NCI-H774 (cell line): ENCODE results near the gene ANKFN1.
"Not testable (repeated sequence)": the region's sequence is repeated elsewhere in the genome, so short reads cannot be mapped to it uniquely, and the experiment has no call there.

ENCODE experiments used
- DNase-seq: peaks from one replicate; lab custom pipeline; 2025; lab: John Stamatoyannopoulos, UW

The ANKFN1 gene

DNA sequence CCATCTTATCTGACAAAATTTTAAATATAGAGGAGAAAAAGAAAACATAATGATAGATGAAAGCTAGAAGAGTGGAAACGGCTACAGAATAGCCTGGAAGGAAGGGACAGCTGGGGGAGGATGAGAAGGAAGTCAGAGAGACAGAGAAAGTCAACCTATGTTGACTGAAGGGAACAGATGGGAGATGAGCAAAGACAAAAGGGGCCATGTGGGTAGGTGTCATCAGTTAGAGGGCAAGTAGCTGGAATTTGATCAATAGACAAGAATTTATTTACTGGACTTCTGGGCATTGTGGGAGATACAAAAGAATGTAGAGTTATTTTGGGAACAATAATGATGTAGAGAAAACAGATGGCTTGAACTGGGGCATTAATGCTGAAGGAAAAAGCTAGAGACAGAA, 194.4 kb downstream of the ANKFN1 start:
- no peak for DNase-seq

DNA sequence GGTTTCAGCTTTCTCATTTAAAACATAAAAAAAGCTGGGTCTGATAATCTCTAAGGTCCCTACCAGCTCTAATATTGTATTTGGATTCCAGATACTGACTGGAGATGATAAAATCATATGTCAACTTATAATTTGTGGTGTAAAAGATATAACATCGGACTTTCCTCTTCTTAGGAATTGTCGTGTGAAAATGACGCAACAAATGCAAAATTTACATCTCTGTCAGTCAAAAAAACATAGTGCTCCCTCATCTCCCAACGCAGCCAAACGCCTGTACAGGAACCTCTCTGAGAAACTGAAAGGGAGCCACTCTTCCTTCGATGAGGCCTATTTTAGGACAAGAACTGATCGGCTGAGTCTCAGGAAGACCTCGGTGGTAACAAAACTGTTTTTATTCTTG, 197.3 kb downstream of the ANKFN1 start:
- no peak for DNase-seq

DNA sequence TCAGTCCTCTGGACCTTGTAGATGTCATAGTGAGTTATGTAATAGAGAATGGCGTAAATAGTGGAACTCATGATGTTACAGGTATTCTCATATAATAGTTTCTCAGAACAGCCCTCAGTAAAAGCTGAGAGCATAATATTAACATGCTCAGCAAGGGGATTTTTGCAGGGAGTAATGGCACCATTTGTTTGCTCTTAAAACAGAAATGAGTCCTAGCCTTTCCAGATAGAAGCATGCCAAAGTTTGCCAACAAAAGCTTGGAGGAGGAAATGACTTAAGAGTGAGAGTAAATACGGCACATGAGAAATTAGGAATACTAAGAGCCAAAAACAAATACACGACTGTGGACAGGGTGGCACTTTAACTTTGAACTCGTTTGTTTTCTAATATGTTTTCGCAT, 198.4 kb downstream of the ANKFN1 start:
- DNase-seq, result peak; percentile 39

DNA sequence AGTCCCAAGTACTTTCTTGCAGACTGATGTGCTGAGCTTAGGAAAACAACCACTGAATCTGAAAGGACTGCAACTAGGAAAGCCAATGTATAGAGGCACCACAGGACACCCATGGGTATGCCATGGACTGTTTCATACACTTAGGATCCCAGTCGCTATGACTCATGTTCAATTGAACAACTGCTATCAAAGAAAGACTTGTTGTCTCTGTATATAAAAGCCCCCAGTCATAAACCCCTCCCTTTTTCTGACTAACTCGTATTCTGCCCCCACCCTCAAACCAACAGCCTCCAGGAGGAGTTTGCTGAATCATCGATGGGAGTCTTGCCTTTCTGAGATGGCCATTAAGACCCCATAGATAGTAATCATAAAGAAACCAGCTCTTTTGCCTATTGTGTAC, 205.4 kb downstream of the ANKFN1 start:
- DNase-seq, result no peak

DNA sequence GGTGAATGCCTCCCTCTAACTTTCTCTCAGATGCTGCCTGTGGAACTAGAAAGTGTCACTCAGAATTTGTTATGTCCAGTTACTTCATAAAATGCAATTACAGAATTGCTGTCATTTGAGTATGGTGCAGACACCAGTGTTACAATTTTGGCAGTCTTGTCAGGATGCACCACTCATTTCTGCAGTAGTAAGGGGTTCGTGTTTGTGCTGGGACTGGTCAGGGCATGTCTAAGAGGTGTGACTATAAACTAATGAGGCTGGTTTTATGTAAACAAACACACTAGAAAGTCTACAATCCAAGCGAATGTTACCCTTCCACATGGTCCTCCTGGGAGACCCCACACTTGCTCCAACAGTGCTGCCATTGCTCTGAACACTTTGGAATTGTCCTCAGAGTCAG, 206.2 kb downstream of the ANKFN1 start:
- no peak for DNase-seq

DNA sequence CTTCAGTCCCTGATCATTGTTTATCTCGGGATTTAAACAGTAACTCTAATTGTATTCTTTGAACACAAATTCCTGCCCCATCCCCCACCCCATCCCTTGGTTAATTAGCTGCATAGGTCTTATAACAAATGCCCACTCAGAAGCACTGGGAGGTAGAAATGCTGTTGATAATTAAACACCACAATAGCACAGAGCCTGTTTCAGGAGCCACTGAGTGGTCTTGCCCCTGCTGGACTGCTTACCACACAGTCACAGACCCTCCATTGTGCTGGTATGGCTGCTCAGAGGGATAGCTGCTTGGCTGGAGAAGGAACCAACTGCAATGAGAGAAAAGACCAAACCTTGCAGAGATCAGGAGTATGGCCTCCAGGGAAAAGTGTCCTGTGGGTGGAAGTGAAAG, 214.1 kb downstream of the ANKFN1 start:
- no peak for DNase-seq

DNA sequence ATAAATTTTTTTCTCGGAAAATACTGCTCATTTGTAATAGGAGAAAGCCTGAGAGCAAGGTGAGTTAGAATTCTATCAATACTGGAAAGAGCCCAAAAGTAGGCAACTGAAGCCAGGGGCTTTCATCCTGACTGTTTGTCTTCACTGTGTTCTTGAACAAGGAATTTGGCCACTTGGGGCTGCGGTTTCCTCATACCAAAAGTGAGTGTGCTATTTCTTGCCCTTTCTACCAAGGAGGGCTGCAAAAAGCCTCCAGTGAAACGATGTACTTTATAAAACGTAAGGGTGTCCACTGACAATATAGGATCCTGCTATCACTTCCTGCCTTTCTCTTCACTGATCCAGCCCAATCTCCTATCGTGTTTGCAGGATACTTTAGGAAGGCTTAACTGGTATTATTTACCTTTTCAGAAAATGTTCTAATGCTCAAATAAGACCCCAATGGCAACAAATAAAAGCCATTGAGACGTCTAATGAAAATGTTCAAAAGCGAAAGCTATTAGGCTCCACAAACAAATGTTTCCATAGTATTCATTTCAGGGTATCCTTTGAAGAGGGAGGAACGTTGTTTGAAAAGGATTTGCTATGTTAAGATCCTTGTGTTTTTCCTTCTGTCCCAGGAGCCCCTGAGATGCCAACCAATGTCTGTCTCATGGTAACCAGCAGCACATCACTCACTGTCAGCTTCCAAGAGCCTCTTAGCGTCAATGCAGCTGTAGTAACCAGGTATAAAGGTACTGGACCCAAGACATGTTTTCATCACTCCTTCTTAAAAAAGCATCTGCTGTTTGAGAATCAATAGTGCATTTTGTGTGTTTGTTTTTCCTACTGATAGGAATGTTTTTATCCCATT, 220.9 kb downstream of the ANKFN1 start:
- DNase-seq, result no peak

DNA sequence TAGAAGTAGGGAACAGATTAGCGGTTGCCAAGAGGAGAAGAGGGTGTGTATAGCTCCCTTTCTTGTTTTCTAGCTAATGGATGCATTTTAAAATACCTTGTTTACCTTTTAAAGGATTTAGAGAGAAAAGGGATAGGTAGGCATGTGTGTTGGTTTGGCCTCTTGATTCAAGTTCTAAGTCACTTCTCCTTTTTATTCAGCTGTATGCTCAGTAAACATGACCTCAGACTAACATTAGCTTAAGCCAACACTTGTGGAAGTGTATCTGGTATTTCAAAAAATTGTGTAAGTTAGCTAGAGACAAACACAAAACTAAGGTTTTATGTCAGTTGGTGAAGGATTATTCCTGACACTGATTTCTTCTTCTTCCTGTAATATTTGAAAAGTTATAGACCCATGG, 236.1 kb downstream of the ANKFN1 start:
- no peak for DNase-seq

DNA sequence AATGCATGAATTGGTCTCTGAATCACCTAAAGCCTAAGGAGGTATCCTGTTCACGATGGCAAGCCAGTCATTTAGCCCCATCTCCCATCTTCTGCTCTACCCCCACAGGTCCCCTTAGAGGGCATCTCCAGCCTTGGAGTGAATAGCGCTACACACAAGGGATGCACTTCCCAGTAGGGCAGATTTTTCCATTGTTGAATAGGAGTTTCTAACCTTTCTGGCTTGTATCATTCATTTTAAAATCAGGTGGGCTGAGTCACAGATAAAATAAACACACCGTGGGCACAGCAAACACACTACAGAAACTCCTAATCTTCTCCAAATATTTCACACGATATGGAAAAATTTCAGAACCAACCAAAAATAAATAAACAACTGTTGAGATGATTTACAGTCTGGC, 239.0 kb downstream of the ANKFN1 start:
- no peak for DNase-seq

DNA sequence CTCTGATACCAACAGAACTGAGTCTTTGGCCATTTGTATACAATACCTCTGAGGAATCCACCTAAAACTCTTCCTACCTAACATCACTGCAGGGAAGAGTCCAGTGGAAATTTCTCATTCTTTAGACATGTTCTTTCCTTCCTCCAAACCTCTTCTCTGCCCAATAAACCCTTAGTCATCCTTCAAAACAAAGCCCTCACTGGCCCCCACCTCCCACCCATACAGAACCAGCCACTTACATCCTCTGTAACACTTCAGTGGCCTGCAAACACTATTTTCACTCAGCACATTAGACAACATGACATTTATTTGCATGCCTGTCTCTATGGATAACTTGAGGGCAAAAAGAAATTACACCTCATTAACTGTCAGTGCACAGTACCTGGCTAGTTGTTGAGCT, 239.9 kb downstream of the ANKFN1 start:
- no peak for DNase-seq

DNA sequence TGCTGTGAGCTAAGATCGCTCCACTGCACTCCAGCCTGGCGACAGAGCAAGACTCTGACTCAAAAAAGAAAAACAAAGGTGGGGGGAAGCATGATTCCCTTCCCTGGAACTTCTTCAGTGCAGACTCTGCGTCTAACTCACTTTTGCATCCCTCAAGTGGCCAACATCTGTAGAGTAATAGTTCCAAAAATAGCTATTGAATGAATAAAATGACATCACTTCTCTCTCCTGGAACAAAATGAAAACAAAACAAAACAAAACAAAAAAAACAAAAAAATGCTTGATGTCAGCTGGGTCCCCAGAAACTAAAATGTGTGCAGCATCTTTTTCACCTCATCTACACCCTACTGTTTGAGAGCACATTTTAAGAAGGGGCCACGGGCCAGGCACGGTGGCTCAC, 242.5 kb downstream of the ANKFN1 start:
- DNase-seq, result no peak

DNA sequence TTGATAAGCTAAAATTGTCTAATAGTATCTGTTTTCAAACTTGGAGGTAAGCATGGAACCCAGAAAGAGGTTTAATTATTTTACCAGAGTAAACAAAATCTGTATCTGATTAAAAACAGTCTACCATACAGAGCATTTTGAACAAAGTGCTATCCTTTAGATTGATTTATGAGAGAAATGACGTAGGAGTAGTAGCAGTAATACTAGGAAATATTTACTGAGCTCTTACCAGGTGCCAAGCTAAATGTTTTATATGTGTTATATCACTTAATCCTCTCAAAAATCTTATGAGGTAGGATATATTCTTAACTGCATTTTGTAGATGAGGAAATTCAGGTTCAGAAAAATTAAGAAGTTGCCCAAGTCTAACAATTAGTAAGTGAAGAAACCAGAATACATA, 253.8 kb downstream of the ANKFN1 start:
- no peak for DNase-seq

DNA sequence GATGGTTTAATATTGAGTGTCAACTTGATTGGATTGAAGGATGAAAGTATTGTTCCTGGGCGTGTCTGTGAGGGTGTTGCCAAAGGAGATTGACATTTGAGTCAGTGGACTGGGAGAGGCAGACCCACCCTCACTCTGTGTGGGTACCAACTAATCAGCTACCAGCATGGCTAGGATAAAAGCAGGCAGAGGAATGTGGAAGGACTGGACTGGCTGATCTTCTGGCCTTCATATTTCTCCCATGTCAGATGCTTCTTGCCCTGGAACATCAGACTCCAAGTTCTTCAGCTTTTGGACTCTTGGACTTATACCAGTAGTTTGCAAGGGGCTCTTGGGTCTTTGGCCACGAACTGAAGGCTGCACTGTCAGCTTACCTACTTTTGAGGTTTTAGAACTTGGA, 259.1 kb downstream of the ANKFN1 start:
- DNase-seq, result not testable (repeated sequence)

DNA sequence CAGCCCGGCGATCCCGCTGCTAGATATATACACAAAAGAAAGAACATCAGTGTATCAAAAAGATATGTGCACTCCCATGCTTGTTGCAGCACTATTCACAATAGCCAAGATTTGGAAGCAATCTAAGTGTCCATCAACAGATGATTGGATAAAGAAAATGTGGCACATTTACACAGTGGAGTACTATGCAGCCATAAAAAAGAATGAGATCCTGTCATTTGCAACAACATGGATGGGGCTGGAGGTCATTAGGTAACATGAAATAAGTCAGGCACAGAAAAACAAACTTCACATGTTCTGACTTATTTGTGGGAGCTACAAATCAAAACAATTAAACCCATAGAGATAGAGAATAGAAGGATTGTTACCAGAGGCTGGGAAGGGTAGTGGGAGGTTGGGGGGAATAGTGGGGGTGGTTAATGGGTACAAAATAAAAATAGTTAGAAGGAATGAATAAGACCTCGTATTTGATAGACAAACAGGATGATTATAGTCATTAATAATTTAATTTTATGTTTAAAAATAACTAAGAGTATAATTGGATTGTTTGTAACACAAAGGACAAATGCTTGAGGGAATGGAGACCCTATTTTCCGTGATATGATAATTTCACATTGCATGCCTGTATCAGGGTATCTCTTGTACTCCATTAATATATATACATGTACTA, 263.5 kb downstream of the ANKFN1 start:
- no peak for DNase-seq

DNA sequence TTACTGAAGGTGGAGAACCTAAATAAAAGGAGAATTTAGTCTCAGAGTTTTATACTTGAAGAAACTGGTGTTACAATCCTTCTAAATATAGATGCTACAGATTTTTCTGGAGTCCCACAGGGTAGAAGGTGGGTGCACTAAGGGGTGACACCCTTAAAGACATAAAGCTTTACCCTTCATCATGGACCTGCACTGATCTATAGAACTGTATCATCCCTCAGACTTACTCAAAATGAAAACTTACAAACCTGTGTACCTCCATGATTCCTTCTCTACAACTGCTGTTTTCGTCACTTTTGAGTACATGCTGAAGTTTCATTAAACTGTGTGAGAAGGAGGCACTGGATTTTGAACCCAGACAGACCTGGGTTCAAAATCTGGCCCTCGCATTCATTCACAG, 270.7 kb downstream of the ANKFN1 start:
- DNase-seq, result no peak

DNA sequence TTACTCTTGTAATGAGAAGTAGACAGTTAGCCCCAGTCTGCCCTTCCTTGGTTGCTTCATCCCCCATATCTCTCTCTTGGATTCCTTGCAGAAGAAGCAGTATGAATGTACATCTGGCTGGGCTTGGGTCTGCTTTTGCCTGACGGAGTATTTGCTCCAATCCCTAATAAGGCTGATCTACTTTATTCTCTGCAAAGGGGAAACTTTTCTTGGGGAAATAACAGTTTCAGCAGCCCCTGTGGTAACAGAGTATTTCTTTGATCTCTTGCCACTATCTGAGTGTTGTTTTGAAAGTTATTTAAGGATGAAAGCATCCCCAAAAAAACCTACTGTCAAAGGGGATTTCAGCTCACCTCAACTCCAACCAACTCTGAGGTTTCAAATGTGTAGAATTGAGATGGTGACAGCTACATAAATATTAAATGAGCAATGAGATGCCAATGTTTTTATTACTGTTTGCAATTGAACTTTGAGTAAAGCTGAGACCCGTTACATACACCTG, 271.3 kb downstream of the ANKFN1 start:
- DNase-seq, result no peak

DNA sequence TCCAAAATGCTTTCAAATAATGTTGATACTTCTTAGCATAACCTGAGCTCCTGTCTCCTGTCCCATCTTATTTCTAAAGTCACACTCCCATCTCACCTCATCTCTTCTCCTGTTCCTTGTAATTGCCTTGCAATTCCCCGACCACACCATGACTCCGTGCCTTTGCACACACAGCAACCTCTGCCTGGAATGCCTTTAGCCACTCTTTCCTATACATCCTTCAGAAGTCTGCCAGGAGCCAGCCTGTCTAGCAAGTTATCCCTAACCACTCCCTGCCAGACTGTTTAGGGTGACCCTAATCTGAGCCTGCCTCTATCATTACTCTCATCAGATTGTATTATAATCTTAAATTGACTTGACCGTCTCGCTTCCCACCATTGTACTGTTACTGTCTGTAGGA, 272.2 kb downstream of the ANKFN1 start:
- DNase-seq, result no peak

DNA sequence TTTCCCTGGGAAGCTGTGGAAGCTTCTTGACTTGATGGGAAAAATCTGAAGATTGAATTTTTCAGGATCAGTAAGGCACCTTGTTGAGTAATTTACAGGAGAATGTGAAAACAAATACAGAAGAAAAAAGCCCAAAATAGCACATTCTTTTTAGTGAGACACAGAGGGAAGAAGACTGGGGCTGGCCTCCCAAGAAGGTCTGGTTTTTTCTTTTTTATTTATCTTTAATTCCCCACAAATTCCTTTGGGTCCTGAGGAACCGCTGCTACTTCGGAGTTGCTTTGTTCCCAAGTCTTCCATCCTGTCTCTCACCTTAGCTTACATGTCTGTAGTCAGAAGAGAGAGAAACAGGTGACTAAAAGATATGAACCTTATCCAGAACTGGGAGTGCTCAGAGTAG, 273.6 kb downstream of the ANKFN1 start:
- no peak for DNase-seq

DNA sequence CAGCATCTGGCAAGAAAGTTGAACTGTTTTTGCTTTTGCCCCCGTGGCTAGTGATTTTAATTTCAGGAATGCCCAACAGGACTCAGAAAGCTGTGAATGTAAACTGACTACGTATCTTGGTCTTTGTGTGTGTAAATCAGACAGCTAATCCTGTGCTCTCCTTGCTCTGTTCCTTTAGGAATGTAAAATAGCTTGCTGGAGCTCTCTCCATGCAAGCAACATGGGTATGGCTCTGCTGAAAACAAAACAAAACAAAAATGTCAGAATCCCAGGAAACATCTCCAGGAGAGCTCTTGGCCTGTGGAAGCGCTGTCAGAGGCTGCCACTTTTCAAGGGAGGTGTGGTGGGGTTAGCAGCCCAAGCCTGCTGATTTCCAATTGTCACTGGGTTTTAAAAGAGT, 278.5 kb downstream of the ANKFN1 start:
- no peak for DNase-seq

DNA sequence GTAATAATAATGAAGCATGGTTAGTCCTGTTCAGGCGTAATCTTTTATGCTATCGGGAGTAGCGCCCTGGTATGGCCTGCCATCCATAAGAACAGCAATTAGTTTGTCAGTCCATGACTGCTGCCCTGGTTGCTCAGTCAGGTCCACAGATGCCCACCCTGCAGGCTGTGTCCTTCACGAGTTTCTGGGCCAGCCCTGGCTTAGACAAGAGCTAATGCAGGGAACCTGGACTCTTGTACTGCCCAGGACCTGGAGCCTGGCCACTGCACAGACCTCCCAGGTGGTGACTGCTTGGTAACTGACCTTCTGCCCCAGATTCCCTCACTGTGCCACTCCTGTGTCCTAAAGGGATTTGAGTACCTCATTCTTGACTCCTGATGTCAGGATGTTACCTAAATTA, 279.2 kb downstream of the ANKFN1 start:
- DNase-seq, result no peak

DNA sequence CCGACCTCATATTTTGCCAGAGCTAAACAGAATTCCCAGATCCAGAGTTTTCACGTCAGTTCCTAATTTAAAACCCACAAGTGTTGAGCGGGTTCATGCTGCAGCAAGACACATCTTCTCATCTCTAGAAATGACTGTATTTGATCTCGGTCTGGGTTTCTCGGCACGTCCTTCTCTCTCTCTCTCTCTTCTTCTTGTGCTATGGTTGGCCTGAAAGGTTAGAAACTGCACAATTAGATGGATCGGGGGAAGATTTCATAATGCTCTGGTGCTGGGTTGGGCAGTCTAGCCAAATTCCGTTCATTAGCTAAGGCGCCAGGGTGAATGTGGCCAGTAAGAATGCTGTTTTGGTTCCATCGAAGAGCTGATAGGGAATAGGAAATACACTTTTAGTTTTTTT, 281.3 kb downstream of the ANKFN1 start:
- no peak for DNase-seq

DNA sequence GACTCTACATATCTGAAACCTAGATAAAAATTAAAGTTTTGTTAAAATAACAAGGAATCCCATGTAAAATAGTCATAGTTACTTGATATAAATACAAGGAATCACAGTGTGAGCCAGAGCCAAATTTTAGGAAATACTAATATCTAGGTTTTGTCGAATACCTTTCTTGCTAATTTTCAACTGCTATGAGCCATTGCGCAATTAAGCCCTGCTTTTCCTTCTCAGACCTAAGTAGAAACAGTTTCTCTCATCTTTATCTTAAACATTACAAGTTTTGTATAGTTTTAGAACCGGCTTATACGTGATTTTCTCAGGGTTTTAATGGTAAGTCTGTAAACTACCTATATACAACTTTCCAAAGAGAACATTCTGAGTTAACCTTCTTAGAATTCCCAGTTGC, 282.9 kb downstream of the ANKFN1 start:
- no peak for DNase-seq

DNA sequence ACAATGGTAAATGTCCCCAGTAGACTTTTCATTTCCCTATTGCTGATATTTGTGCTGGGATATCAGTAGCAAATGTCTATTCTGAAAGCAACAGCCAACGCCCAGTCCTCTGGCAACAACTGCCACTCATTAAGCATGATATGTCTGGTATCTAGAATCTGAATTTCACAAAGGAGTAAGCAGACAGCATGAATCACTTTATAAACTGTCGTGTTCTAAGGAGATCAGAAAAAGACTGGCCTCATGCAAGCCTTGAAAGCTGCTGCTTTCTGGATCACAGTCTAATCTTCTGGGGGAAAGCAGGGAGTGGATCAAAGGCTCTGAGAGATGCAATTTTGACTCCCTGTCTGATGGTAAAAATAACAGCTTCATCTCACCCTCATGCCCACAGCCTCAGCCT, 287.1 kb downstream of the ANKFN1 start:
- DNase-seq, result no peak

DNA sequence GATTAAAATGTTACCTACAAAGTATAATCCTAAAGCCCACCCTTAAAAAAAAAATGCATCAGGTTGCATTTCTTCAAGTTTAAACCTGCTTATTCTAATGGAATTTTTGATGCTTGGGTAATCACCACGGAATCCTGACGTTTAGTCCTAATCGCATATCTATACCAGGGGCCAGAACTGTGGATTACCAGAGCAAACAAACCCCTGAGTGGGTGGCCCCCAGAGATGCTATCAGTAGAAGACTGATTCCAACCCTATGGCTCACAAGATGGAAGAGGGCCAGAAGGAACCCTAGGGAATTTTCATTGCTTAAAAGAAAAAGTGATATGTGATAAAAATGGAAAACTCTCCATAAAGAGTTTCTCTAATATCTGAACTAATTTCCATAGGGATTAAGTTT, 288.0 kb downstream of the ANKFN1 start:
- DNase-seq, result no peak
